Measurements from ENCODE around the gene SPEN.

Gene SPEN

GRCh38 chr1:15952317-15953258 lies 105.1 kb downstream of the SPEN start:
- Histone ChIP-seq H3K9ac (ENCODE audit: low read depth, low read length) (no peak overlapping the region), H3K4me1 (ENCODE audit: insufficient read depth, low read length) (no peaks in the 10 kb centered on the region), H3K36me3 (ENCODE audit: insufficient read depth, low read length) (peaks cover 60% of the 10 kb centered on the region), H4K20me1 (ENCODE audit: insufficient read depth, low read length) (peaks cover 78% of the 10 kb centered on the region), H3K4me3 (ENCODE audit: low read depth in 1 of 2, low read length in 2 of 2) (no peak overlapping the region), H3K27me3 (ENCODE audit: insufficient read depth, low read length, poor library complexity) (no peaks in the 10 kb centered on the region), H2AFZ (ENCODE audit: low read depth, low read length) (no peak overlapping the region), H3K9me3 (ENCODE audit: insufficient read depth, low read length, severe bottlenecking) (no peaks in the 10 kb centered on the region), H3K4me2 (ENCODE audit: insufficient read depth, low read length) (no peak overlapping the region), H3K79me2 (ENCODE audit: insufficient read depth, low read length) (peaks cover 85% of the 10 kb centered on the region), H3K27ac (ENCODE audit: low read length) (no peak overlapping the region)
- DNase-seq: no peak
- ATAC-seq (ENCODE audit: insufficient read depth, low read depth): no peak
- TF ChIP-seq CTCF (IDR thresholded peaks at IDR 0.05; ENCODE audit: borderline replicate concordance, extremely low read depth, low read length, poor library complexity, severe bottlenecking) (no peak), EZH2 (IDR thresholded peaks at IDR 0.05; ENCODE audit: borderline replicate concordance, low read depth, low read length, severe bottlenecking) (no peak)

- no peak for DNase-seq
- H3K4me3 ChIP-seq (ENCODE audit: low read depth in 1 of 2, low read length in 2 of 2): no peak overlapping the region
- H3K4me1 ChIP-seq (ENCODE audit: insufficient read depth, low read length): no peaks in the 10 kb centered on the region
- H2AFZ ChIP-seq (ENCODE audit: low read depth, low read length): no peak overlapping the region
- no peaks in the 10 kb centered on the region for H3K27me3 ChIP-seq (ENCODE audit: insufficient read depth, low read length, poor library complexity)
- no peak for ATAC-seq (ENCODE audit: insufficient read depth, low read depth)
- peaks cover 54% of the 10 kb centered on the region for H3K36me3 ChIP-seq (ENCODE audit: insufficient read depth, low read length)
- H3K27ac ChIP-seq (ENCODE audit: low read length): no peak overlapping the region
- no peak for TF ChIP-seq EZH2 (IDR thresholded peaks at IDR 0.05; ENCODE audit: borderline replicate concordance, low read depth, low read length, severe bottlenecking)
- no peak for TF ChIP-seq CTCF (IDR thresholded peaks at IDR 0.05; ENCODE audit: borderline replicate concordance, extremely low read depth, low read length, poor library complexity, severe bottlenecking)
- H3K79me2 ChIP-seq (ENCODE audit: insufficient read depth, low read length): peaks cover 88% of the 10 kb centered on the region
- H4K20me1 ChIP-seq (ENCODE audit: insufficient read depth, low read length): peaks cover 77% of the 10 kb centered on the region
- no peak overlapping the region for H3K9ac ChIP-seq (ENCODE audit: low read depth, low read length)
- H3K9me3 ChIP-seq (ENCODE audit: insufficient read depth, low read length, severe bottlenecking): no peaks in the 10 kb centered on the region
- H3K4me2 ChIP-seq (ENCODE audit: insufficient read depth, low read length): no peak overlapping the region
These were observed 105.8 kb downstream of the SPEN start for GRCh38 chr1:15953294-15953771.

GRCh38 chr1:15953791-15954241 lies 106.3 kb downstream of the SPEN start:
- H3K27me3 ChIP-seq (ENCODE audit: insufficient read depth, low read length, poor library complexity): no peaks in the 10 kb centered on the region
- TF ChIP-seq EZH2 (IDR thresholded peaks at IDR 0.05; ENCODE audit: borderline replicate concordance, low read depth, low read length, severe bottlenecking) (no peak), CTCF (IDR thresholded peaks at IDR 0.05; ENCODE audit: borderline replicate concordance, extremely low read depth, low read length, poor library complexity, severe bottlenecking) (no peak)
- H3K79me2 ChIP-seq (ENCODE audit: insufficient read depth, low read length): peaks cover 90% of the 10 kb centered on the region
- 0 out of 2 replicates have a peak overlapping the region, but pooled peaks have one; percentile 25 for H3K27ac ChIP-seq (ENCODE audit: low read length)
- H3K4me2 ChIP-seq (ENCODE audit: insufficient read depth, low read length): no peak overlapping the region
- no peak overlapping the region for H2AFZ ChIP-seq (ENCODE audit: low read depth, low read length)
- H3K4me3 ChIP-seq (ENCODE audit: low read depth in 1 of 2, low read length in 2 of 2): no peak overlapping the region
- DNase-seq: no peak
- no peak for ATAC-seq (ENCODE audit: insufficient read depth, low read depth)
- peaks cover 51% of the 10 kb centered on the region for H3K36me3 ChIP-seq (ENCODE audit: insufficient read depth, low read length)
- H3K4me1 ChIP-seq (ENCODE audit: insufficient read depth, low read length): no peaks in the 10 kb centered on the region
- no peak overlapping the region for H3K9ac ChIP-seq (ENCODE audit: low read depth, low read length)
- H4K20me1 ChIP-seq (ENCODE audit: insufficient read depth, low read length): peaks cover 77% of the 10 kb centered on the region
- no peaks in the 10 kb centered on the region for H3K9me3 ChIP-seq (ENCODE audit: insufficient read depth, low read length, severe bottlenecking)
